RWPE2 (cell line): ENCODE results near the gene UBC.

Source experiments
- ATAC-seq: fragments of 200-7000 bp; cut with Tn5 transposase; 3 replicates; pipeline ENCODE4 v1.9.1; 2021; ENCODE audit warnings: low read depth
- DNase-seq: peaks from one replicate; pipeline ENCODE4 v3.0.0-alpha.2; 2020; ENCODE audit warnings: low spot score
- H3K27ac ChIP-seq: fragments of 450-650 bp; 2 replicates; pipeline ENCODE4 v1.5.1; 2017; ENCODE audit warnings: mild to moderate bottlenecking; ENCODE audit not compliant: poor library complexity, severe bottlenecking
- H3K27me3 ChIP-seq: fragments of 250-450 bp; sonication (Bioruptor Pico); 2 replicates; pipeline ENCODE4 v1.5.1; 2021; ENCODE audit warnings: mild to moderate bottlenecking, moderate library complexity; ENCODE audit not compliant: insufficient read depth, poor library complexity, severe bottlenecking
- H3K36me3 ChIP-seq: fragments of 250-450 bp; sonication (Bioruptor Pico); 2 replicates; pipeline ENCODE4 v1.5.1; 2020; ENCODE audit warnings: low read depth, mild to moderate bottlenecking, moderate library complexity
- H3K4me1 ChIP-seq: fragments of 250-450 bp; sonication (Bioruptor Pico); 2 replicates; pipeline ENCODE4 v1.5.1; 2021; ENCODE audit warnings: mild to moderate bottlenecking, moderate library complexity; ENCODE audit not compliant: insufficient read depth, poor library complexity, severe bottlenecking
- H3K4me3 ChIP-seq: fragments of 250-450 bp; sonication (Bioruptor Pico); 2 replicates; pipeline ENCODE4 v1.5.1; 2021; ENCODE audit warnings: mild to moderate bottlenecking, moderate library complexity; ENCODE audit not compliant: severe bottlenecking
- H3K9me3 ChIP-seq: fragments of 250-450 bp; sonication (Bioruptor Pico); 2 replicates; pipeline ENCODE4 v1.5.1; 2021; ENCODE audit warnings: mild to moderate bottlenecking, moderate library complexity; ENCODE audit not compliant: severe bottlenecking
- TF ChIP-seq, protein P1 (sequence below): fragments of 450-650 bp; IDR thresholded peaks from one replicate; pipeline ENCODE4 v1.5.1; 2017; ENCODE audit warnings: mild to moderate bottlenecking, moderate library complexity; ENCODE audit not compliant: poor library complexity, severe bottlenecking

UBC gene

GRCh38 chr12:124870515-124870914 lies 43.9 kb downstream of the UBC start:
- peaks cover 6% of the 10 kb centered on the region for H3K4me1 ChIP-seq
- no peak overlapping the region for H3K27ac ChIP-seq
- no peak for ATAC-seq
- no peaks in the 10 kb centered on the region for H3K27me3 ChIP-seq
- no peak overlapping the region for H3K4me3 ChIP-seq
- TF ChIP-seq, protein P1, sequence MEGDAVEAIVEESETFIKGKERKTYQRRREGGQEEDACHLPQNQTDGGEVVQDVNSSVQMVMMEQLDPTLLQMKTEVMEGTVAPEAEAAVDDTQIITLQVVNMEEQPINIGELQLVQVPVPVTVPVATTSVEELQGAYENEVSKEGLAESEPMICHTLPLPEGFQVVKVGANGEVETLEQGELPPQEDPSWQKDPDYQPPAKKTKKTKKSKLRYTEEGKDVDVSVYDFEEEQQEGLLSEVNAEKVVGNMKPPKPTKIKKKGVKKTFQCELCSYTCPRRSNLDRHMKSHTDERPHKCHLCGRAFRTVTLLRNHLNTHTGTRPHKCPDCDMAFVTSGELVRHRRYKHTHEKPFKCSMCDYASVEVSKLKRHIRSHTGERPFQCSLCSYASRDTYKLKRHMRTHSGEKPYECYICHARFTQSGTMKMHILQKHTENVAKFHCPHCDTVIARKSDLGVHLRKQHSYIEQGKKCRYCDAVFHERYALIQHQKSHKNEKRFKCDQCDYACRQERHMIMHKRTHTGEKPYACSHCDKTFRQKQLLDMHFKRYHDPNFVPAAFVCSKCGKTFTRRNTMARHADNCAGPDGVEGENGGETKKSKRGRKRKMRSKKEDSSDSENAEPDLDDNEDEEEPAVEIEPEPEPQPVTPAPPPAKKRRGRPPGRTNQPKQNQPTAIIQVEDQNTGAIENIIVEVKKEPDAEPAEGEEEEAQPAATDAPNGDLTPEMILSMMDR, result no peak
- no peak for DNase-seq
- no peaks in the 10 kb centered on the region for H3K36me3 ChIP-seq
- H3K9me3 ChIP-seq, result no peaks in the 10 kb centered on the region

- ATAC-seq, result peak; percentile 37; the same call in 2 of the 3 replicates
- no peaks in the 10 kb centered on the region for H3K9me3 ChIP-seq
- H3K36me3 ChIP-seq, result no peaks in the 10 kb centered on the region
- TF ChIP-seq, protein P1, result no peak
- peaks cover 8% of the 10 kb centered on the region for H3K4me1 ChIP-seq
- DNase-seq, result no peak
- no peaks in the 10 kb centered on the region for H3K27me3 ChIP-seq
- no peak overlapping the region for H3K4me3 ChIP-seq
- H3K27ac ChIP-seq, result no peak overlapping the region
Observed at GRCh38 chr12:124869059-124869665, 45.3 kb downstream of the UBC start.

- ATAC-seq (no peak), DNase-seq (no peak)
- TF ChIP-seq, protein P1, result no peak
- Histone ChIP-seq H3K4me1 (peaks cover 10% of the 10 kb centered on the region), H3K36me3 (no peaks in the 10 kb centered on the region), H3K27me3 (no peaks in the 10 kb centered on the region), H3K9me3 (no peaks in the 10 kb centered on the region), H3K27ac (no peak overlapping the region), H3K4me3 (no peak overlapping the region)
Observed at GRCh38 chr12:124868252-124869058, 46.0 kb downstream of the UBC start.

DNA sequence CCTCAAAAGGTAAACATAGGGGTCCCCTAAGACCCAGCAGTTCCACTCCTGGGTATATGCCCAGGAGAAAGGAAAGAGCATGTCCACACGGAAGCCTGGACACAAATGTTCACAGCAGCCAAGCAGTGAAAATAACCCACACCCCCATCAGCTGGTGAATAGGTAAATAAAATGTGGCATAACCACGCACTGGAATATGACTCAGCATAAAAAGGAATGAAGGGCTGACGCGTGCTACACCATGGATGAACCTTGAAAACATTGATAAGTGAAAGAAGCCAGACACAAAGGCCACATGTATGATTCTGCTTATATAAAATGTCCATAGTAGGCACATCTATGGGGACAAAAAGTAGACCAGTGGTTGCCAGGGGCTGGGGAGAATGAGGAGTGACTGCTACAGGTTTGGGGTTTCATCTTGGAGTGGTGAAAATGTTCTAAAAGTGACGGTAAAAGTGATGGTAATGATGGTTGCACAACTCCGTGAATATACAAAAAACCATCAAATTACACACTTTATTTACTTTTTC lies 47.0 kb downstream of the UBC start:
- H3K9me3 ChIP-seq, result no peaks in the 10 kb centered on the region
- ATAC-seq (0 out of 3 replicates have a peak, but pooled peaks have one; percentile 13), DNase-seq (no peak)
- no peaks in the 10 kb centered on the region for H3K36me3 ChIP-seq
- H3K4me3 ChIP-seq, result no peak overlapping the region
- no peak overlapping the region for H3K27ac ChIP-seq
- H3K27me3 ChIP-seq, result no peaks in the 10 kb centered on the region
- TF ChIP-seq, protein P1, result no peak
- H3K4me1 ChIP-seq, result peaks cover 13% of the 10 kb centered on the region
